Measurements from ENCODE around the gene CCDC126. TPM values are rescaled to one million over a fixed set of nuclear protein-coding genes. Genes with fewer than 3 reads are reported as not detected.
A peak's percentile ranks its signal among the peaks of the same experiment; 100 is the strongest.

The CCDC126 gene
- total and polyA plus RNA-seq, 9 of the 15 experiments (the other 6 are each of a cell fraction or from before 2014, with no cell fraction given), result 3.0 to 16.2 (median 5.2) TPM

- DNase-seq (ENCODE audit: extremely low read depth in 1 of 4, low spot score in 3 of 4) (no peak), ATAC-seq (no peak), FAIRE-seq (no peak)
- no peak overlapping the region for H3K27ac ChIP-seq (ENCODE audit: extremely low read depth, low read depth, low read length)
- no peaks in the 10 kb centered on the region for H4K20me1 ChIP-seq (replicated peaks; ENCODE audit: control insufficient read depth, insufficient read depth, low read length)
- H3K9me3 ChIP-seq (replicated peaks; ENCODE audit: control insufficient read depth, insufficient read depth, low read depth, low read length), result peaks cover 6% of the 10 kb centered on the region
- no peak overlapping the region for H3K9ac ChIP-seq (ENCODE audit: insufficient read depth in 1 of 2, low read depth in 2 of 2, low read length in 2 of 2)
- peaks cover 0 to 4% of the 10 kb centered on the region in 2 experiments; a peak in 2 of 5 replicates for H3K27me3 ChIP-seq (ENCODE audit: control insufficient read depth in 2 of 2, insufficient read depth in 2 of 2, low read length in 2 of 2)
- H3K9me1 ChIP-seq (ENCODE audit: control insufficient read depth, insufficient read depth, low read length), result no peaks in the 10 kb centered on the region
- no peak overlapping the region for H2AFZ ChIP-seq (ENCODE audit: low read depth, low read length)
- POLR2A ChIA-PET, result interaction anchor here (0.6 to 1.2 kb wide), 2 partner anchors 9 to 80 kb away, joined by 4 to 5 read pairs; no protein-coding TSS in a partner anchor
- no peaks in the 10 kb centered on the region for H3K36me3 ChIP-seq (ENCODE audit: control insufficient read depth, insufficient read depth, low read length)
- H3K4me2 ChIP-seq (ENCODE audit: insufficient read depth, low read length), result no peak overlapping the region
- BruUV-seq (replicated peaks), result no TSS peak
- no peak overlapping the region for H3K4me3 ChIP-seq
- H3K4me1 ChIP-seq (replicated peaks in 1 of 2; ENCODE audit: control insufficient read depth in 2 of 2, insufficient read depth in 2 of 2, low read length in 2 of 2), result peaks cover 0 to 2% of the 10 kb centered on the region in 2 experiments; a peak in 1 of 5 replicates
- 12% methylated on average over 7 of the region's 7 CpGs for WGBS (ENCODE audit: insufficient coverage, low coverage, missing lambda C conversion rate)
- CTCF ChIA-PET (ENCODE audit: low intra/inter-chr PET ratio), result no interaction called here
- H3K79me2 ChIP-seq (ENCODE audit: control insufficient read depth, insufficient read depth, low read length), result no peaks in the 10 kb centered on the region
- intact Hi-C loops (cut with micrococcal nuclease), result no loop called here
- TF ChIP-seq PRPF4 (IDR thresholded peaks at IDR 0.05; ENCODE audit: insufficient read depth, low read depth, low read length, poor library complexity, severe bottlenecking) (no peak), HDAC8 (tag; IDR thresholded peaks at IDR 0.05) (no peak), CBX3 (IDR thresholded peaks at IDR 0.05; ENCODE audit: borderline replicate concordance in 1 of 2, low read length in 2 of 2) (peak in 1 of 2 experiments; percentile 85; a peak in 1 of 3 replicates), CBX5 (IDR thresholded peaks at IDR 0.05; ENCODE audit: borderline replicate concordance, low read depth) (peak; percentile 73; the same call in 1 of the 2 replicates), ZNF280A (IDR thresholded peaks at IDR 0.05; ENCODE audit: low read depth, partially characterized antibody) (peak; percentile 75)
- in situ Hi-C loops (cut with MboI), result no loop called here
Observed at GRCh38 chr7:23658831-23659427, 61.7 kb downstream of the CCDC126 start.
